Immature natural killer cell (primary cell): Measurements from ENCODE around the gene FZR1. TPM values are rescaled to one million over a fixed set of nuclear protein-coding genes. Genes with fewer than 3 reads are reported as not detected.

Source experiments
- DNase-seq, 3 donors: peaks; one replicate each; pipeline ENCODE4 v3.0.0; 2022; ENCODE audit warnings: mixed read lengths in 1 of 3
- H3K27ac Mint-ChIP-seq, 6 donors: one replicate each; pipeline ENCODE4 v1.8.0; 2020; ENCODE audit warnings: mixed read lengths in 6 of 6, mild to moderate bottlenecking in 5 of 6, inconsistent platforms in 4 of 6, moderate library complexity in 3 of 6
- H3K27me3 Mint-ChIP-seq, 3 donors: one replicate each; pipeline ENCODE4 v1.8.0; 2020 to 2021; ENCODE audit warnings: low read depth in 3 of 3, mild to moderate bottlenecking in 3 of 3, mixed read lengths in 3 of 3, moderate library complexity in 3 of 3, inconsistent platforms in 1 of 3
- H3K36me3 Mint-ChIP-seq, 3 donors: one replicate each; pipeline ENCODE4 v1.8.0; 2020; ENCODE audit warnings: mixed read lengths in 3 of 3, inconsistent platforms in 2 of 3, mild to moderate bottlenecking in 2 of 3
- H3K4me1 Mint-ChIP-seq, 2 donors: one replicate each; pipeline ENCODE4 v1.8.0; 2020; ENCODE audit warnings: inconsistent platforms in 2 of 2, mild to moderate bottlenecking in 2 of 2, mixed read lengths in 2 of 2, moderate library complexity in 1 of 2
- H3K4me3 Mint-ChIP-seq, 5 donors: one replicate each; pipeline ENCODE4 v1.8.0; 2020; ENCODE audit warnings: mild to moderate bottlenecking in 5 of 5, mixed read lengths in 5 of 5, inconsistent platforms in 3 of 5, moderate library complexity in 3 of 5
- H3K9me3 Mint-ChIP-seq, 6 donors: one replicate each; pipeline ENCODE4 v1.8.0; 2020; ENCODE audit warnings: mild to moderate bottlenecking in 6 of 6, mixed read lengths in 6 of 6, inconsistent platforms in 4 of 6, moderate library complexity in 3 of 6
- polyA plus RNA-seq, 3 donors: library from polyadenylated mRNA; unstranded; fragments of 300-500 nt; fragmentation: Illumina TruSeq; gene quantifications; one replicate each; pipeline ENCODE4 v1.2.3, GENCODE V29; 2021

The FZR1 gene
- polyA plus RNA-seq, 3 donors from 2014 or later: 6.8 to 14.2 (median 9.7) TPM

- peaks cover 0 to 2% (median 0%) of the 10 kb centered on the region in 3 donors for H3K27me3 Mint-ChIP-seq
- no peaks in the 10 kb centered on the region for H3K4me1 Mint-ChIP-seq
- H3K36me3 Mint-ChIP-seq: peaks cover 0 to 4% (median 3%) of the 10 kb centered on the region in 3 donors
- H3K9me3 Mint-ChIP-seq: peaks cover 0 to 3% (median 0%) of the 10 kb centered on the region in 6 donors
- peak overlapping the region in 1 of 6 donors; percentile 46 for H3K27ac Mint-ChIP-seq
- no peak overlapping the region for H3K4me3 Mint-ChIP-seq
- no peak for DNase-seq
These were observed 32.3 kb downstream of the FZR1 start for GRCh38 chr19:3538258-3538929.

- Mint-ChIP-seq H3K9me3 (peaks cover 0 to 3% (median 0%) of the 10 kb centered on the region in 6 donors), H3K27ac (peak within 1 kb of the TSS in 1 of 6 donors; percentile 46), H3K4me1 (no peaks in the 10 kb centered on the region)
These were observed 33.0 kb downstream of the FZR1 start, which contains the start of gene TEKTIP1 for GRCh38 chr19:3538965-3539755. Gene TEKTIP1 (plus strand): TSS chr19:3539174. CDS start chr19:3539178, 4 bp downstream.

GRCh38 chr19:3539756-3540118 lies 33.6 kb downstream of the FZR1 start:
- no peak for DNase-seq
- H3K4me1 Mint-ChIP-seq: no peaks in the 10 kb centered on the region
- H3K27ac Mint-ChIP-seq: no peak overlapping the region
- peaks cover 0 to 2% (median 0%) of the 10 kb centered on the region in 3 donors for H3K27me3 Mint-ChIP-seq
- no peak overlapping the region for H3K4me3 Mint-ChIP-seq
- H3K9me3 Mint-ChIP-seq: peaks cover 0 to 3% (median 0%) of the 10 kb centered on the region in 6 donors
- H3K36me3 Mint-ChIP-seq: peaks cover 0 to 4% (median 3%) of the 10 kb centered on the region in 3 donors

More at GRCh38 chr19:3538965-3539755, 33.0 kb downstream of the FZR1 start, which contains the start of gene TEKTIP1:
- Mint-ChIP-seq H3K27me3 (peaks cover 0 to 2% (median 0%) of the 10 kb centered on the region in 3 donors), H3K4me3 (no peak within 1 kb of the TSS), H3K36me3 (peaks cover 0 to 4% (median 3%) of the 10 kb centered on the region in 3 donors)
- no peak for DNase-seq

- peaks cover 0 to 3% (median 0%) of the 10 kb centered on the region in 6 donors for H3K9me3 Mint-ChIP-seq
- no peak for DNase-seq
- H3K27me3 Mint-ChIP-seq: peaks cover 0 to 2% (median 2%) of the 10 kb centered on the region in 3 donors
- H3K36me3 Mint-ChIP-seq: peaks cover 0 to 3% (median 0%) of the 10 kb centered on the region in 3 donors
- H3K27ac Mint-ChIP-seq: no peak overlapping the region
- no peak overlapping the region for H3K4me3 Mint-ChIP-seq
- peaks cover 0 to 5% of the 10 kb centered on the region in 2 donors for H3K4me1 Mint-ChIP-seq
These were observed 37.3 kb downstream of the FZR1 start for GRCh38 chr19:3543150-3544057.

GRCh38 chr19:3544058-3544376 lies 37.9 kb downstream of the FZR1 start:
- no peak overlapping the region for H3K27ac Mint-ChIP-seq
- peaks cover 0 to 3% (median 0%) of the 10 kb centered on the region in 3 donors for H3K36me3 Mint-ChIP-seq
- peaks cover 0 to 5% of the 10 kb centered on the region in 2 donors for H3K4me1 Mint-ChIP-seq
- H3K27me3 Mint-ChIP-seq: peaks cover 0 to 4% (median 2%) of the 10 kb centered on the region in 3 donors
- DNase-seq: no peak
- H3K4me3 Mint-ChIP-seq: no peak overlapping the region
- H3K9me3 Mint-ChIP-seq: peaks cover 0 to 3% (median 0%) of the 10 kb centered on the region in 6 donors

GRCh38 chr19:3544742-3545668 lies 38.9 kb downstream of the FZR1 start:
- Mint-ChIP-seq H3K9me3 (no peaks in the 10 kb centered on the region), H3K27ac (peak overlapping the region in 3 of 6 donors; percentile 16 to 46 (median 35)), H3K36me3 (no peaks in the 10 kb centered on the region)

GRCh38 chr19:3545669-3546034 lies 39.5 kb downstream of the FZR1 start:
- no peaks in the 10 kb centered on the region for H3K9me3 Mint-ChIP-seq
- DNase-seq: no peak
- H3K4me3 Mint-ChIP-seq: no peak overlapping the region
- peaks cover 0 to 5% (median 2%) of the 10 kb centered on the region in 3 donors for H3K27me3 Mint-ChIP-seq
- peak overlapping the region in 1 of 6 donors; percentile 35 for H3K27ac Mint-ChIP-seq
- H3K36me3 Mint-ChIP-seq: no peaks in the 10 kb centered on the region
- peaks cover 0 to 5% of the 10 kb centered on the region in 2 donors for H3K4me1 Mint-ChIP-seq

More at GRCh38 chr19:3544742-3545668, 38.9 kb downstream of the FZR1 start:
- DNase-seq: peak; percentile 71 to 74 (median 72)
- Mint-ChIP-seq H3K4me3 (no peak overlapping the region), H3K27me3 (peaks cover 0 to 5% (median 2%) of the 10 kb centered on the region in 3 donors), H3K4me1 (peaks cover 0 to 5% of the 10 kb centered on the region in 2 donors)

GRCh38 chr19:3546119-3546518 lies 40.0 kb downstream of the FZR1 start:
- H3K4me3 Mint-ChIP-seq: no peak overlapping the region
- H3K27ac Mint-ChIP-seq: peak overlapping the region in 1 of 6 donors; percentile 35
- DNase-seq: no peak
- peaks cover 0 to 5% of the 10 kb centered on the region in 2 donors for H3K4me1 Mint-ChIP-seq
- H3K36me3 Mint-ChIP-seq: no peaks in the 10 kb centered on the region
- H3K9me3 Mint-ChIP-seq: no peaks in the 10 kb centered on the region
- peaks cover 0 to 5% (median 2%) of the 10 kb centered on the region in 3 donors for H3K27me3 Mint-ChIP-seq

GRCh38 chr19:3547301-3547731 lies 41.2 kb downstream of the FZR1 start:
- no peaks in the 10 kb centered on the region for H3K9me3 Mint-ChIP-seq
- no peak overlapping the region for H3K4me3 Mint-ChIP-seq
- peaks cover 0 to 5% (median 2%) of the 10 kb centered on the region in 3 donors for H3K27me3 Mint-ChIP-seq
- DNase-seq: peak in 1 of 3 donors; percentile 27
- H3K27ac Mint-ChIP-seq: no peak overlapping the region
- H3K4me1 Mint-ChIP-seq: peaks cover 0 to 8% of the 10 kb centered on the region in 2 donors
- no peaks in the 10 kb centered on the region for H3K36me3 Mint-ChIP-seq

GRCh38 chr19:3547767-3548282 lies 41.7 kb downstream of the FZR1 start:
- H3K9me3 Mint-ChIP-seq: no peaks in the 10 kb centered on the region
- H3K27ac Mint-ChIP-seq: no peak overlapping the region

GRCh38 chr19:3548606-3549005 lies 42.5 kb downstream of the FZR1 start:
- no peaks in the 10 kb centered on the region for H3K36me3 Mint-ChIP-seq
- peaks cover 0 to 10% of the 10 kb centered on the region in 2 donors for H3K4me1 Mint-ChIP-seq
- H3K4me3 Mint-ChIP-seq: no peak overlapping the region
- H3K27me3 Mint-ChIP-seq: peaks cover 0 to 5% (median 2%) of the 10 kb centered on the region in 3 donors
- H3K9me3 Mint-ChIP-seq: no peaks in the 10 kb centered on the region
- DNase-seq: no peak
- H3K27ac Mint-ChIP-seq: no peak overlapping the region

More at GRCh38 chr19:3547767-3548282, 41.7 kb downstream of the FZR1 start:
- no peak for DNase-seq
- peaks cover 0 to 8% of the 10 kb centered on the region in 2 donors for H3K4me1 Mint-ChIP-seq
- H3K36me3 Mint-ChIP-seq: no peaks in the 10 kb centered on the region
- H3K27me3 Mint-ChIP-seq: peaks cover 0 to 5% (median 2%) of the 10 kb centered on the region in 3 donors
- no peak overlapping the region for H3K4me3 Mint-ChIP-seq

- Mint-ChIP-seq H3K4me1 (peaks cover 8 to 17% of the 10 kb centered on the region in 2 donors), H3K4me3 (no peak overlapping the region), H3K27me3 (peaks cover 2 to 5% (median 3%) of the 10 kb centered on the region in 3 donors), H3K27ac (no peak overlapping the region), H3K9me3 (no peaks in the 10 kb centered on the region), H3K36me3 (no peaks in the 10 kb centered on the region)
- DNase-seq: no peak
These were observed 43.7 kb downstream of the FZR1 start for GRCh38 chr19:3549816-3550215.
